HG02852 (cell line): ENCODE data around the gene DYSF.

ENCODE experiments used
- ATAC-seq: cut with Tn5 transposase; IDR thresholded peaks from one replicate; pipeline ENCODE4 v1.9.1; 2021; ENCODE audit warnings: mild to moderate bottlenecking, moderate library complexity; ENCODE audit not compliant: unreplicated experiment

DYSF gene

DNA sequence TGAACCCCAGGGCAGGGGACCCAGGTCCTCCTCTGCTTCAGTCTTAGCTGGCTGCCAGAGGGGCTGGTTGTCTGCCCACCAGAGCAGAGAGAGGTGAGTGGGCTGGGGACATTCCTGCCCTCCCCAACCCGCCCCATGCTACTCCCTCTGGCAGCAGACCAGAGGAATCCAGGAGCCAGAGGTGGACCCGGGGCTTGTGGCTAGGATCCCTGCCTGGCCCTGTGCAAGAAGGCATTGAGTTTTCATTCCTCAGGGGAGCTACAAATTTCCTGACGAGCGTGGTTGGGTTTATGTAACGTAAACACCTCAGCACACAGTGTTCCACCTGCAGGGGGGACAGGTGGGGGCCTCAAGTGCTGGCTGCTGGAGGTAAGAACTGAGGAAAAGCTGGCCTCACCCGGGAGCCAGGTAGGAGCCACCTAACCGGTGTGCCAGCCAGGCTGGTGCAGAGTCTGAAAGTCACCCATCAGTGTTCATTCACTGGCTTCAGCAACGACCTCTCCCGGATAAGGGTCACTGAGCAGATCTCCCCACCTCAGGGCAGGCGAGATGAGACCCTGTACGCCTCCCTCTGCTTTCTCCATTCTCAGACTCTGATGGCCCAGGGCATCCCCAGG, 246.8 kb downstream of the DYSF start:
- ATAC-seq = no peak

- ATAC-seq = no peak
These were observed 247.5 kb downstream of the DYSF start for GRCh38 chr2:71700658-71701397.

DNA sequence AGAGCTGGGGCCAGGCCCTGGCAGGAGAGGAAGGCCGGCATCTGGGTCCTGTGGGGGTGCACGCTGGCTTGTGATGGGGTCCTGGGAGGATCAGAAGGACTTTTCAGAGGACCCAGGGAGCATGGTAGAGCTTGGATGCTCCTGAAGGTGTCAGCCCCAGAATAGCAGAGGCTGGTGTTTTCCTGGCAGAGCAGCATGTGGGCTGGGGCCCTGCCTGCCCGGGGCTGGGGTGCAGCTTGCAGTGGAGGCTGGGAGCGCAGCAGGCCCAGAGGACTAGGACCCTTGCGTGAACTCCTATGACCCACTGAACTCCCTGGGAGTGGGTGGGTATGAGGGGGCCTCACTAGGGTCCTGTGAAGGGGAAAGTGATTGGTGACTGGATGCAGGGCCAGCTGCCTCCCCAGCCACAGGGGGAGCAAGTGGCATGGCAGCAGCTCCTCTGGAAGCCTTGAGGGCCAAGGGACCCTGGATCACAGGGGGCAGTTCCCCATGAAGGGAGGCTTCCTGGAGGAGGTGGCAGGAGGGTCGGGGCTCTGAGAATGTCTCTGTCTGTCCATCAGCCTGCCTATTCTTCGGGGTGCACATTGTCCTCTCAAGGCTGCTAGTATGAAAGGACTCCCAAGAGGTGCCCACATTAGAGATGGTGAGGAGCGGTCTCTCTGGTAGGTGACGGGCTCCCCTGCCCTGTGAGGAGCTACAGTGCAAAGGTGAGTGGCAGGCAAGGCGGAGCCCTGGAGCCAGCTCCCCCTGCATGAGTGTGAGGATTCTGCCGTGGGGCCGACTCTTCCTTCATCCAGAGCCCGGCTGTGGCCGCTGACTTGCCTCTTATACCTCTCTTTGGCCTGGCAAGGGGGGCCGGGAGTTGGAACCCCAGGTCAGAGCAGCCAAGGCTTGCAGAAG, 249.0 kb downstream of the DYSF start:
- no peak for ATAC-seq

- ATAC-seq = no peak
These were observed 249.9 kb downstream of the DYSF start for GRCh38 chr2:71702971-71703898.

DNA sequence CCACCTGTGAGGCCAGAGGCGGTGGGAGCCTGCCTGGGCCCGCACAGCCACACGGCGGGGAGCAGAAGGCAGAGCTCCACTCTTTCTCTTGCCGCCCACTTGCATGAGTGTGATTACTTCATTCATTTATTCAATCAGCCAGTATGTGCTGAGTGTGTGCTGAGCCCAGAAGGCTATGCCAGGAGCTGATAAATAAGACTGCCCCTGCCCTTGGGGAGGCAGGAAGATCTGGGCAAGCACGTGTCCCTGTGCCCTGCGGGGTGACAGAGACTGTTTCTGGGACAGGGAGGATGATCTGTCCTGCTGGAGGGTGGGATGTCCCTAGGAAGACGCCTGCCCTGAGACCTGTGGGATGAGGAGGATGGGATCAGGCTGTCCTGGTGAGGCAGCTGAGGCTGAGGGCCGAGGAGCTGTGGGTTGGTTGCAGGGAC, 250.8 kb downstream of the DYSF start:
- ATAC-seq = no peak

GRCh38 chr2:71704688-71705087, 251.3 kb downstream of the DYSF start:
- no peak for ATAC-seq

- ATAC-seq = no peak
These were observed 252.0 kb downstream of the DYSF start for GRCh38 chr2:71705171-71705960.

DNA sequence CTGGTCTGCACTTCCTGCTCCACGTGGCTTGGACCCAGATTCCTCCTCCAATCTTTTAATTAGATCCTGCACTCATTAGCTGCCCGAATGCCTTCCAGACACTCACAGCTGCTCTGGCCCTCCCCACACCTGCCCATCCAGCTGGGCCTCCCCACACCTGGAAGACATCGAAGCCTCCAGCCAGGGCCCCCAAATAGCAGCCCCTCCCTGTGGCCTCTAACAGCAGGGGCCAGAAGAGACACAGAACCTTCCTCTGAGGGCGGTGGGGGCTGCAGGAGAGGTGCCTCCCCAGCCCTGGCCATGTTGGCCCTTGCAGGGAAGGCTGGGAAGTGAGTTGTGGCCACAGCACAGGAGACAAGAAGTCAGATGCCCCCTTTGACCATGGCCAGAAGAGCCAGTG, 252.8 kb downstream of the DYSF start:
- no peak for ATAC-seq

DNA sequence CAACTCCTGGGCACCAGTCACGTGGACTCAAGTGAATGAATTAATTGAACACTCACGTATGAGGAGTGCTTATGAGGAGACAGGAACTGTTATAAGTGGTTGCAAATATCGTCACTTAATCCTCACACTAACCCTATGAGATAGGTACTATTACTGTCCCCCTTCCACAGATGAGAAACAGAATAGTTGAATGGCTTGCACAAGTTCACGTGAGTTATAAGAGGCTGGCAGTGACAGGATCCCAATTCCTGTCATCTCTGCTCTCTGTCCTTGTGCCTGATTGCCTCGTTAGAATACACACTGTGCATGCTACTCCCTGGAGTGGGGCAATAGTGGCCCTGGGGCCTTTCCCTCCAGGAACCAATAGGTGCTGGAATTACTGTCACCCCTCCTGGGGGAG, 253.5 kb downstream of the DYSF start:
- no peak for ATAC-seq

GRCh38 chr2:71710367-71711132, 257.2 kb downstream of the DYSF start:
- ATAC-seq = no peak

- ATAC-seq = no peak
These were observed 257.9 kb downstream of the DYSF start for GRCh38 chr2:71711133-71711855.

DNA sequence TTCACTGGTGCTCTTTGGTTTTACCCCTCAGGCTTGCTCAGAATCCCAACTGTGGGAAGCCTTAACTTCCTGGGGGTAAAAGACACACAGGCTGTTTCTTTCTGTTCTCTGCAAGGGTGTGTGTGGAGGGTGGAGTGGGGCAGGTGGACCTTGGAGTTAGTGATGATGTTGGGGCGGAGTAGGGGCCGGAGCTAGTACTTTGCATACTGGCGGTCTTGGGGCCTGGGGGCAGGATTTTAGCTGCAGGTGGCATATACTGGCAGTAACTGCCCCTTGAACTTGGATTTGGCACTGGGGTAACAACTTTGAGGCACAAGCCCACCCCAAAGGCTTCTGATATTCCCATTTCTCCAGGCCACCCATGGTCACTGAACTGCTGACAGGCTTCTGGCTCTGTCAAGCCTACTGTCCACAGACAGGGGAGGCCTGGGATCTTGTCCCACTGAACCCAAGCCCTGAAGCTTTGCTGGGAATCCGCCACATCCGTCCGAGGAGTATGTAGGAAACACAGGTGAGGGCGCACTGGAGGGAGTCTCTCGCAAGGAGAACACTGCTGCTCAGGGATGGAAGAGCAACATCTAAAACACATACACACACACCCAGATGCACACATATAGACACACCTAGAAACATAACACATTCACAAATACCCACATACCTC, 258.9 kb downstream of the DYSF start:
- no peak for ATAC-seq

DNA sequence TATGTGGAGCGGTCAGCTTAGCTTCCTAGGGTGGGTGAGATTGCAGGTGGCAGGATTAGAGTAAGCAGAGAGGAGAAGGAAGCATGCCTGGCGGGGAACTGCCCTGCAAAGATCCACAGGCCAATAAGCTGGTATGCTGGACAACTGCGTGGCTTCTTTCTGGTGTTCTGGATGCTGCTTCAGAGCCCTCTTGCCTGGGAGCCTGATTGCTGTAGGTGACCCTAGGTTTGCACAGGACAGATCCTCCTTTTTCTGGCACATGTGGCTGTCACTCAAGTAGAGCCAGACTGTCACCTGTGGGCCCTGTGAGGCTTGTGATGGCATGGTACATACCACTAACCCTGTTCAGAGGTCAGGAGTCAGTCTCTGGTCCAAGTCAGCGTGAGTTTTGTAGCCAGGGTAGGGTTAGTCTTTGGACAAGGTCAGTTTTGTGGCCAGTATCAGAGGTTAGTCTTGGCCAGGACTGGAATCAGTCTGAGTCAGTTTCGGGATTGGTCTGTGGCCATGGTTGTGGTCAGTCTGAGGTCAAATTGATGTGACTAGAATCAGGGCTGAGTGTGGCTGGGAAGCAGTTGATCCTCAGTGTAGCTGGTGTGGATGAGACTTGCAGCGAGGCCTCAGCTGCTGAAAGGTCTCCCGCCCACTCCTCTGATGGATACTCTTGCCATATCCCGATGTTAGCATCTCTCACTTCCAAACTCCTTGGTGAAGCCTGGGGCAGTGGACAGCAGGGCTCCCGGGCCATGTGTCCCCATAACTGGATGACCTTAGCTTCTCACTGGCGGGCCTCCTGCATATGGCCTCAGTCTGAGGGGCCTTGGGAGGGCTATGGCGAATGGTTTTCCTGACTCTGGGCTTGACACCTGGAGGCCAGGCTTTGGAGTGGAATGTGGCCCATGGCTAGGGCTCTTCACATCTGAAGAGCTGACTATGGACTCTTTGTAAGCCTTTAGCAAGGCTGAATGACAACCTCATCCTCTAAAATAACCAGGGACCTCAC, 260.5 kb downstream of the DYSF start:
- no peak for ATAC-seq

DNA sequence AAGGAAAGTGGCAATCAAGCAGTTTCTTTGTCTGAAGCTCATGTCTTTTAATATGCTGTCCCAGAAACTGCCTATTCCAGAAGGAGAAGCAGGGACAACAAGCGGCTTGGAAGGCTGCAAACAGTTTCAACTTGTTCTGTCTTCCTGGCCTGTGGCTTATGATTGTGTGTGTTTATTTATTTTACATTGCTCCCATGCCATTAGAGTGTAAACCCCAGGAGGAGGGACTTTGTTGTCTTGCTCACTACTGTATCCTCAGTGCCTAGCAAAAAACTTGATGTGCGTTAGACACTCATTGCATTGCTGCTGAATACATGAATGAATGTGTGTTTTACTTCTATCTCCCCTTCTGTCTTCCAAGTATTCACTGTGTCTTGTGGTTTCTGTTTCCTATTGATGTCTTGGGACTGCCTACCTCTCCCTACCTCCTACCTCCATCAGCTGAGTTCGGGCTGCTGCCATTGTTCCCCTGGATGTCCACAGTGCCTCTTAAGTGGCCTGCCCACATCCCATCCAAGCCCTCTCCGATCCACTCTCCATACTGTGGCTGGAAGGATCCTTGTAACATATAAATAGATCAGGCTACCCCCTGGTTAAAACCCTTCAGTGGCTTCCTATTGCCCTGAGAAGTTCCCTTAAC, 261.4 kb downstream of the DYSF start:
- ATAC-seq = no peak

- no peak for ATAC-seq
These were observed 261.9 kb downstream of the DYSF start for GRCh38 chr2:71715241-71715750.
